ENCODE measurements around the gene ZNF853. TPM values are rescaled to one million over a fixed set of nuclear protein-coding genes. Genes with fewer than 3 reads are reported as not detected.

Gene ZNF853
- total RNA-seq, 4 donors from 2014 or later, result 17.2 to 27.4 (median 22.1) TPM

- Histone ChIP-seq H3K4me3 (replicated peaks in 1 of 3) (no peak overlapping the region), H3K4me1 (no peaks in the 10 kb centered on the region), H3K9me3 (no peaks in the 10 kb centered on the region), H3K27ac (no peak overlapping the region), H3K36me3 (peaks cover 16 to 17% of the 10 kb centered on the region in 2 donors), H3K27me3 (no peaks in the 10 kb centered on the region)
- WGBS, 2 donors, result 97% methylated on average over 23 to 25 of the region's 38 CpGs
- TF ChIP-seq CTCF (IDR thresholded peaks at IDR 0.05) (no peak), POLR2A (IDR thresholded peaks at IDR 0.05) (no peak)
- intact Hi-C loops (cut with DNase I), result no loop called here
- DNase-seq, result no peak
Observed at GRCh38 chr7:6607651-6608051, 7.8 kb upstream of the ZNF853 start.

GRCh38 chr7:6608081-6608480 is 7.3 kb upstream of the ZNF853 start:
- no peak for DNase-seq
- Histone ChIP-seq H3K4me3 (replicated peaks in 1 of 3) (no peak overlapping the region), H3K9me3 (no peaks in the 10 kb centered on the region), H3K27ac (no peak overlapping the region), H3K36me3 (peaks cover 12 to 16% of the 10 kb centered on the region in 2 donors), H3K27me3 (no peaks in the 10 kb centered on the region), H3K4me1 (no peaks in the 10 kb centered on the region)
- no peak for TF ChIP-seq CTCF (IDR thresholded peaks at IDR 0.05)
- 89 to 94% methylated on average over 27 of the region's 27 CpGs for WGBS, 2 donors
- intact Hi-C loops (cut with DNase I), result no loop called here

GRCh38 chr7:6608794-6609193 is 6.6 kb upstream of the ZNF853 start:
- Histone ChIP-seq H3K4me1 (no peaks in the 10 kb centered on the region), H3K36me3 (peaks cover 8 to 16% of the 10 kb centered on the region in 2 donors), H3K27ac (no peak overlapping the region), H3K4me3 (replicated peaks in 1 of 3) (no peak overlapping the region), H3K9me3 (no peaks in the 10 kb centered on the region), H3K27me3 (no peaks in the 10 kb centered on the region)
- no peak for DNase-seq
- 94 to 96% methylated on average over 12 of the region's 12 CpGs for WGBS, 2 donors
- intact Hi-C loops (cut with DNase I), result no loop called here
- TF ChIP-seq CTCF (IDR thresholded peaks at IDR 0.05), result no peak
- no peak for TF ChIP-seq POLR2A (IDR thresholded peaks at IDR 0.05)

- peaks cover 6% of the 10 kb centered on the region in 2 donors for H3K36me3 ChIP-seq
- no peak overlapping the region for H3K4me3 ChIP-seq (replicated peaks in 1 of 3)
- no peaks in the 10 kb centered on the region for H3K27me3 ChIP-seq
- DNase-seq, result no peak
- no peak for TF ChIP-seq CTCF (IDR thresholded peaks at IDR 0.05)
- TF ChIP-seq POLR2A (IDR thresholded peaks at IDR 0.05), result no peak
- intact Hi-C loops (cut with DNase I), result no loop called here
- 70 to 75% methylated on average over 7 of the region's 7 CpGs for WGBS, 2 donors
- peaks cover 6 to 15% of the 10 kb centered on the region in 2 donors for H3K4me1 ChIP-seq
- H3K9me3 ChIP-seq, result no peaks in the 10 kb centered on the region
- H3K27ac ChIP-seq, result no peak overlapping the region
Observed at GRCh38 chr7:6612819-6613218, 2.6 kb upstream of the ZNF853 start.

- H3K36me3 ChIP-seq, result no peaks in the 10 kb centered on the region
- DNase-seq, result no peak
- H3K4me1 ChIP-seq, result peaks cover 6 to 15% of the 10 kb centered on the region in 2 donors
- WGBS, 2 donors, result 33 to 44% methylated on average over 2 of the region's 2 CpGs
- no peak for TF ChIP-seq CTCF (IDR thresholded peaks at IDR 0.05)
- TF ChIP-seq POLR2A (IDR thresholded peaks at IDR 0.05), result no peak
- intact Hi-C loops (cut with DNase I), result no loop called here
- H3K9me3 ChIP-seq, result no peaks in the 10 kb centered on the region
- H3K27me3 ChIP-seq, result no peaks in the 10 kb centered on the region
- H3K4me3 ChIP-seq (replicated peaks in 1 of 3), result no peak overlapping the region
- H3K27ac ChIP-seq, result no peak overlapping the region
Observed at GRCh38 chr7:6613706-6614105, 1.7 kb upstream of the ZNF853 start.

Data from thyroid gland (tissue), 4 donors.